H9 (cell line): ENCODE data around the gene PLXNB2. TPM values are rescaled to one million over a fixed set of nuclear protein-coding genes. Genes with fewer than 3 reads are reported as not detected.

Experiments used
- DNase-seq: peaks from one replicate; pipeline ENCODE4 v3.0.0-alpha.2; 2017
- H2AFZ ChIP-seq: one replicate; pipeline ENCODE4 v1.6.1; 2013; ENCODE audit warnings: mild to moderate bottlenecking, low read length, control low read depth, moderate library complexity
- H2AK5ac ChIP-seq: 2 replicates; pipeline ENCODE4 v1.6.1; 2013; ENCODE audit warnings: low read length, control low read depth, mixed read lengths; ENCODE audit not compliant: insufficient read length
- H2BK120ac ChIP-seq: one replicate; pipeline ENCODE4 v1.6.1; 2013; ENCODE audit warnings: low read depth, mild to moderate bottlenecking, low read length, control low read depth, inconsistent platforms; ENCODE audit not compliant: poor library complexity, severe bottlenecking
- H2BK12ac ChIP-seq: 2 replicates; pipeline ENCODE4 v1.6.1; 2013; ENCODE audit warnings: low read length, control low read depth, mixed read lengths, low read depth; ENCODE audit not compliant: insufficient read length
- H2BK15ac ChIP-seq: 2 replicates; pipeline ENCODE4 v1.6.1; 2013; ENCODE audit warnings: low read depth, low read length, control low read depth
- H2BK20ac ChIP-seq: one replicate; pipeline ENCODE4 v1.6.1; 2013; ENCODE audit warnings: low read depth, mild to moderate bottlenecking, low read length, control low read depth, inconsistent platforms; ENCODE audit not compliant: poor library complexity, severe bottlenecking
- H2BK5ac ChIP-seq: 2 replicates; pipeline ENCODE4 v1.6.1; 2013; ENCODE audit warnings: low read length, control low read depth, mixed read lengths; ENCODE audit not compliant: insufficient read length
- H3K14ac ChIP-seq: 2 replicates; pipeline ENCODE4 v1.6.1; 2013; ENCODE audit warnings: low read length, control low read depth; ENCODE audit not compliant: insufficient read depth
- H3K18ac ChIP-seq: 2 replicates; pipeline ENCODE4 v1.6.1; 2013; ENCODE audit warnings: low read depth, mild to moderate bottlenecking, mixed read lengths, low read length, control low read depth; ENCODE audit not compliant: insufficient read length
- H3K23ac ChIP-seq: 2 replicates; pipeline ENCODE4 v1.6.1; 2013; ENCODE audit warnings: low read length, control low read depth, mixed read lengths, low read depth; ENCODE audit not compliant: insufficient read length
- H3K23me2 ChIP-seq: 2 replicates; pipeline ENCODE4 v1.6.1; 2013; ENCODE audit warnings: low read depth, mild to moderate bottlenecking, mixed read lengths, low read length, control low read depth; ENCODE audit not compliant: insufficient read length, poor library complexity, severe bottlenecking
- H3K27ac ChIP-seq: 2 replicates; pipeline ENCODE4 v1.5.1; 2013; ENCODE audit warnings: low read length, control low read depth, mixed read lengths, low read depth; ENCODE audit not compliant: insufficient read length
- H3K27me3 ChIP-seq: 2 replicates; pipeline ENCODE4 v1.6.1; 2013; ENCODE audit warnings: low read length, control low read depth, inconsistent platforms; ENCODE audit not compliant: insufficient read depth
- H3K4ac ChIP-seq: 2 replicates; pipeline ENCODE4 v1.6.1; 2013; ENCODE audit warnings: low read depth, mild to moderate bottlenecking, control low read depth, inconsistent platforms, low read length, moderate library complexity
- H3K4me1 ChIP-seq: 2 replicates; pipeline ENCODE4 v1.6.1; 2013; ENCODE audit warnings: low read length, control low read depth, inconsistent platforms; ENCODE audit not compliant: insufficient read depth
- H3K4me2 ChIP-seq: 2 replicates; pipeline ENCODE4 v1.6.1; 2013; ENCODE audit warnings: low read length, control low read depth, mixed read lengths; ENCODE audit not compliant: insufficient read length, insufficient read depth
- H3K56ac ChIP-seq: 2 replicates; pipeline ENCODE4 v1.6.1; 2013; ENCODE audit warnings: low read depth, mild to moderate bottlenecking, mixed read lengths, low read length, control low read depth; ENCODE audit not compliant: insufficient read length
- H3K79me1 ChIP-seq: 2 replicates; pipeline ENCODE4 v1.6.1; 2013; ENCODE audit warnings: low read depth, mild to moderate bottlenecking, moderate library complexity, low read length, control low read depth, inconsistent platforms; ENCODE audit not compliant: insufficient read depth, poor library complexity, severe bottlenecking
- H3K79me2 ChIP-seq: 2 replicates; pipeline ENCODE4 v1.6.1; 2013; ENCODE audit warnings: low read length, control low read depth, inconsistent platforms; ENCODE audit not compliant: insufficient read depth
- H3K9ac ChIP-seq: 2 replicates; pipeline ENCODE4 v1.6.1; 2013; ENCODE audit warnings: low read length, control low read depth, mixed read lengths; ENCODE audit not compliant: insufficient read length; ENCODE audit errors: extremely low read depth
- H3K9me3 ChIP-seq: one replicate; pipeline ENCODE4 v1.6.1; 2013; ENCODE audit warnings: low read depth, low read length, inconsistent platforms; ENCODE audit not compliant: control insufficient read depth
- H3T11ph ChIP-seq: one replicate; pipeline ENCODE4 v1.6.1; 2013; ENCODE audit warnings: mild to moderate bottlenecking, low read length, control low read depth, inconsistent platforms
- H4K20me1 ChIP-seq: one replicate; pipeline ENCODE4 v1.6.1; 2013; ENCODE audit not compliant: control insufficient read depth, insufficient read length, insufficient read depth
- H4K5ac ChIP-seq: 2 replicates; pipeline ENCODE4 v1.6.1; 2013; ENCODE audit warnings: low read depth, mild to moderate bottlenecking, mixed read lengths, low read length, control low read depth; ENCODE audit not compliant: insufficient read length
- H4K8ac ChIP-seq: replicated peaks from 2 replicates; pipeline ENCODE4 v1.6.1; 2013; ENCODE audit warnings: low read length, control low read depth, mixed read lengths, low read depth; ENCODE audit not compliant: insufficient read length
- H4K91ac ChIP-seq: 2 replicates; pipeline ENCODE4 v1.6.1; 2013; ENCODE audit warnings: low read depth, mild to moderate bottlenecking, moderate library complexity, mixed read lengths, low read length, control low read depth; ENCODE audit not compliant: insufficient read length
- H3K27ac Mint-ChIP-seq, 3 experiments: 2 replicates in 2 of 3; 3 replicates in 1 of 3; pipeline ENCODE4 v1.8.0; 2020 to 2021; ENCODE audit warnings: mixed read lengths in 3 of 3, mild to moderate bottlenecking in 1 of 3, moderate library complexity in 1 of 3
- H3K27me3 Mint-ChIP-seq: 2 replicates; pipeline ENCODE4 v1.8.0; 2021; ENCODE audit warnings: low read depth, mild to moderate bottlenecking, moderate library complexity, mixed read lengths
- H3K36me3 Mint-ChIP-seq, 3 experiments: 2 replicates in 2 of 3; 3 replicates in 1 of 3; pipeline ENCODE4 v1.8.0; 2020 to 2021; ENCODE audit warnings: low read depth in 3 of 3, mixed read lengths in 3 of 3; ENCODE audit not compliant: insufficient read depth in 1 of 3
- H3K4me1 Mint-ChIP-seq, 2 experiments: 2 replicates each; pipeline ENCODE4 v1.8.0; 2020; ENCODE audit warnings: mixed read lengths in 2 of 2
- H3K4me3 Mint-ChIP-seq, 2 experiments: 2 replicates in 1 of 2; 3 replicates in 1 of 2; pipeline ENCODE4 v1.8.0; 2020 to 2021; ENCODE audit warnings: mild to moderate bottlenecking in 2 of 2, mixed read lengths in 2 of 2, moderate library complexity in 1 of 2
- H3K9me3 Mint-ChIP-seq, 2 experiments: 2 replicates in 1 of 2; 3 replicates in 1 of 2; pipeline ENCODE4 v1.8.0; 2020; ENCODE audit warnings: mild to moderate bottlenecking in 2 of 2, mixed read lengths in 2 of 2, moderate library complexity in 1 of 2
- CTCF ChIP-seq: fragments of 200-600 bp; sonication (generic); conservative IDR thresholded peaks from 3 replicates; pipeline ENCODE4 v1.8.0; 2021; ENCODE audit warnings: antibody characterized with exemption, mild to moderate bottlenecking
- WGBS: extraction: QIAGEN DNeasy Blood & Tissue Kit; methylation state at CpG from one replicate; pipeline ENCODE4 v1.1.7; 2013; ENCODE audit warnings: missing lambda C conversion rate, low lambda C conversion rate, mixed read lengths; ENCODE audit not compliant: insufficient read length; ENCODE audit errors: extremely low coverage; 5-methylcytosine and 5-hydroxymethylcytosine counted together
- total RNA-seq: library from RNA; stranded (reverse); gene quantifications from 2 replicates; pipeline ENCODE4 v1.2.1, GENCODE V29; 2021

PLXNB2 gene
- total RNA-seq, 1 experiment from 2014 or later: 87.6 TPM

- Histone ChIP-seq H2BK120ac (no peak overlapping the region), H2BK12ac (no peak overlapping the region), H3T11ph (no peak overlapping the region), H2BK20ac (no peak overlapping the region), H3K9me3 (no peaks in the 10 kb centered on the region), H4K5ac (no peak overlapping the region), H3K14ac (no peak overlapping the region; the same call in 1 of the 2 replicates), H3K79me1 (no peaks in the 10 kb centered on the region), H3K4me2 (no peak overlapping the region), H3K79me2 (no peaks in the 10 kb centered on the region), H4K20me1 (peaks cover 2% of the 10 kb centered on the region), H3K4me1 (no peaks in the 10 kb centered on the region), H4K91ac (no peak overlapping the region), H2AFZ (no peak overlapping the region), H4K8ac (no peak overlapping the region), H3K56ac (no peak overlapping the region), H3K18ac (no peak overlapping the region), H3K27ac (no peak overlapping the region), H2BK15ac (no peak overlapping the region), H2BK5ac (no peak overlapping the region), H3K23me2 (no peaks in the 10 kb centered on the region), H3K9ac (no peak overlapping the region), H3K4ac (no peak overlapping the region), H3K23ac (no peak overlapping the region), H2AK5ac (no peak overlapping the region), H3K27me3 (no peaks in the 10 kb centered on the region)
- TF ChIP-seq CTCF: no peak
- no peak for DNase-seq
- Mint-ChIP-seq H3K36me3 (no peaks in the 10 kb centered on the region), H3K27me3 (peaks cover 27% of the 10 kb centered on the region), H3K27ac (no peak overlapping the region), H3K4me3 (no peak overlapping the region), H3K4me1 (peaks cover under 1 to 1% of the 10 kb centered on the region in 2 experiments), H3K9me3 (no peaks in the 10 kb centered on the region)
- WGBS: no CpG with 5 or more reads among the region's 15 CpGs
Measured at GRCh38 chr22:50319503-50319951, 12.1 kb upstream of the PLXNB2 start.
